Hematopoietic multipotent progenitor cell treated with erythropoietin and hydrocortisone succinate and interleukin-3 and kit ligand, for 6 days (in vitro differentiated cells): ENCODE data around the gene SLC39A1.
"Not testable (repeated sequence)": the region's sequence is repeated elsewhere in the genome, so short reads cannot be mapped to it uniquely, and the experiment has no call there.

ENCODE experiments used
- DNase-seq: peaks from one replicate; pipeline ENCODE4 v3.0.0-alpha.2; 2015

SLC39A1 gene

GRCh38 chr1:153963030-153963849 is at the start of gene SLC39A1:
Gene SLC39A1, minus strand, starts transcription at chr1:153963537. Its CDS starts 822 bp downstream, at chr1:153962715.
- peak; percentile 98 for DNase-seq

- not testable (repeated sequence) for DNase-seq
Measured at GRCh38 chr1:154012543-154012942, 49.2 kb upstream of the SLC39A1 start.

- no peak for DNase-seq
Measured at GRCh38 chr1:154012129-154012528, 48.8 kb upstream of the SLC39A1 start.

GRCh38 chr1:154006136-154006535 is 42.8 kb upstream of the SLC39A1 start:
- DNase-seq, result no peak

- DNase-seq, result no peak
Measured at GRCh38 chr1:154000420-154000819, 37.1 kb upstream of the SLC39A1 start.

GRCh38 chr1:153996882-153997281 is 33.5 kb upstream of the SLC39A1 start:
- not testable (repeated sequence) for DNase-seq

GRCh38 chr1:153995640-153996039 is 32.3 kb upstream of the SLC39A1 start:
- DNase-seq, result no peak

- DNase-seq, result no peak
Measured at GRCh38 chr1:153995202-153995601, 31.9 kb upstream of the SLC39A1 start.

GRCh38 chr1:153991806-153992205 is 28.5 kb upstream of the SLC39A1 start:
- no peak for DNase-seq

GRCh38 chr1:153991151-153991630 is 27.9 kb upstream of the SLC39A1 start:
- no peak for DNase-seq

- DNase-seq, result peak; percentile 99
Measured at GRCh38 chr1:153990468-153991150, 27.3 kb upstream of the SLC39A1 start, which contains the start of gene RPS27. Gene RPS27, plus strand, starts transcription at chr1:153990762. Its CDS starts 35 bp downstream, at chr1:153990797.

GRCh38 chr1:153987621-153988020 is 24.3 kb upstream of the SLC39A1 start:
- no peak for DNase-seq

- peak; percentile 85 for DNase-seq
Measured at GRCh38 chr1:153985941-153986761, 22.8 kb upstream of the SLC39A1 start, which contains the start of gene RAB13. Gene RAB13, minus strand, starts transcription at chr1:153986339. Its CDS starts 103 bp downstream, at chr1:153986236.

- peak; percentile 56 for DNase-seq
Measured at GRCh38 chr1:153985341-153985912, 22.1 kb upstream of the SLC39A1 start.

GRCh38 chr1:153984123-153984894 is 21.0 kb upstream of the SLC39A1 start:
- peak; percentile 5 for DNase-seq

GRCh38 chr1:153981735-153982134 is 18.4 kb upstream of the SLC39A1 start:
- DNase-seq, result not testable (repeated sequence)

- DNase-seq, result not testable (repeated sequence)
Measured at GRCh38 chr1:153979091-153979490, 15.8 kb upstream of the SLC39A1 start.

GRCh38 chr1:153978274-153978909 is 15.1 kb upstream of the SLC39A1 start:
- peak; percentile 38 for DNase-seq

- DNase-seq, result peak; percentile 96
Measured at GRCh38 chr1:153977250-153978240, 14.2 kb upstream of the SLC39A1 start, which contains the start of gene JTB. Gene JTB, minus strand, starts transcription at chr1:153977674. Its CDS starts 422 bp downstream, at chr1:153977252.

GRCh38 chr1:153976819-153977249 is 13.5 kb upstream of the SLC39A1 start:
- DNase-seq, result no peak
